WTC11 (cell line): ENCODE measurements around the gene TVP23C. TPM values are rescaled to one million over a fixed set of nuclear protein-coding genes. Genes with fewer than 3 reads are reported as not detected.

Experiments
- ATAC-seq: fragments of 200-7000 bp; cut with Tn5 transposase; 2 replicates; pipeline ENCODE4 v1.10.0; 2021; ENCODE audit warnings: mild to moderate bottlenecking, moderate library complexity
- CTCF ChIA-PET: fragments of 300-600 bp; sonication (Branson Sonifier 250); formaldehyde crosslinking; loops from one replicate; lab custom pipeline; 2021; ENCODE audit warnings: antibody characterized with exemption; lab: Charles Lee
- POLR2A ChIA-PET: fragments of 350-600 bp; sonication (Branson Sonifier 250); formaldehyde crosslinking; loops from one replicate; lab custom pipeline; 2021; ENCODE audit warnings: antibody characterized with exemption; lab: Charles Lee
- DNase-seq: peaks from one replicate; pipeline ENCODE4 v3.0.0; 2021; ENCODE audit warnings: low spot score
- H3K27ac Mint-ChIP-seq: 2 replicates; pipeline ENCODE4 v1.8.0; 2021; ENCODE audit warnings: mixed read lengths
- H3K27me3 Mint-ChIP-seq: 2 replicates; pipeline ENCODE4 v1.8.0; 2021; ENCODE audit warnings: low read depth, mild to moderate bottlenecking, moderate library complexity, mixed read lengths
- H3K36me3 Mint-ChIP-seq: 2 replicates; pipeline ENCODE4 v1.8.0; 2021; ENCODE audit warnings: mixed read lengths
- H3K4me1 Mint-ChIP-seq: 2 replicates; pipeline ENCODE4 v1.8.0; 2022; ENCODE audit warnings: mixed read lengths
- H3K4me3 Mint-ChIP-seq: 2 replicates; pipeline ENCODE4 v1.8.0; 2021; ENCODE audit warnings: mild to moderate bottlenecking, moderate library complexity, mixed read lengths
- H3K9me3 Mint-ChIP-seq: 2 replicates; pipeline ENCODE4 v1.8.0; 2021; ENCODE audit warnings: mixed read lengths
- AFF4 ChIP-seq: sonication (generic); formaldehyde crosslinking; IDR thresholded peaks from 2 replicates; pipeline ENCODE4 v1.8.1; 2023; ENCODE audit warnings: mild to moderate bottlenecking, missing genetic modification reagents, borderline replicate concordance
- ATF2 ChIP-seq: sonication (generic); formaldehyde crosslinking; IDR thresholded peaks from 2 replicates; pipeline ENCODE4 v1.8.1; 2022; ENCODE audit warnings: low read depth, missing genetic modification reagents, borderline replicate concordance
- ATF6 ChIP-seq: sonication (generic); formaldehyde crosslinking; IDR thresholded peaks from 2 replicates; pipeline ENCODE4 v1.8.1; 2023; ENCODE audit warnings: mild to moderate bottlenecking, missing genetic modification reagents
- CDX4 ChIP-seq: fragments of 250-450 bp; sonication (Bioruptor Pico); IDR thresholded peaks from 2 replicates; pipeline ENCODE4 v1.9.0; 2021; ENCODE audit warnings: moderate library complexity, mild to moderate bottlenecking, inconsistent platforms, borderline replicate concordance
- EMX1 ChIP-seq: fragments of 250-450 bp; sonication (Bioruptor Pico); IDR thresholded peaks from 2 replicates; pipeline ENCODE4 v1.8.0; 2021; ENCODE audit warnings: mild to moderate bottlenecking
- FOXP1 ChIP-seq: sonication (generic); formaldehyde crosslinking; IDR thresholded peaks from 2 replicates; pipeline ENCODE4 v1.8.0; 2022; ENCODE audit warnings: missing genetic modification reagents, mild to moderate bottlenecking, moderate library complexity, borderline replicate concordance
- NR2C2 ChIP-seq: sonication (generic); formaldehyde crosslinking; IDR thresholded peaks from 2 replicates; pipeline ENCODE4 v1.8.0; 2022; ENCODE audit warnings: mild to moderate bottlenecking, missing genetic modification reagents
- PRRX2 ChIP-seq: fragments of 250-450 bp; sonication (Bioruptor Pico); IDR thresholded peaks from 2 replicates; pipeline ENCODE4 v1.8.0; 2021; ENCODE audit warnings: mild to moderate bottlenecking
- TEAD1 ChIP-seq: sonication (generic); formaldehyde crosslinking; IDR thresholded peaks from 2 replicates; pipeline ENCODE4 v1.8.0; 2022; ENCODE audit warnings: mild to moderate bottlenecking, missing genetic modification reagents
- ZBTB21 ChIP-seq: sonication (generic); formaldehyde crosslinking; IDR thresholded peaks from 2 replicates; pipeline ENCODE4 v1.8.1; 2023; ENCODE audit warnings: mild to moderate bottlenecking, missing genetic modification reagents, borderline replicate concordance
- ZNF138 ChIP-seq: sonication (generic); formaldehyde crosslinking; conservative IDR thresholded peaks from 2 replicates; pipeline ENCODE4 v1.8.1; 2022; ENCODE audit warnings: mild to moderate bottlenecking, moderate library complexity, missing genetic modification reagents
- ZNF532 ChIP-seq: fragments of 250-450 bp; sonication (Bioruptor Pico); IDR thresholded peaks from 2 replicates; pipeline ENCODE4 v1.9.0; 2021; ENCODE audit warnings: mild to moderate bottlenecking, borderline replicate concordance
- total RNA-seq: library from RNA; stranded (reverse); gene quantifications from 3 replicates; pipeline ENCODE4 v1.2.3, GENCODE V29; 2021
- TF ChIP-seq, protein P1 (sequence below): sonication (generic); formaldehyde crosslinking; IDR thresholded peaks from 2 replicates; pipeline ENCODE4 v1.8.0; 2022; ENCODE audit warnings: mild to moderate bottlenecking, missing genetic modification reagents
- TF ChIP-seq, protein P2 (sequence below): fragments of 250-450 bp; sonication (Bioruptor Pico); IDR thresholded peaks from 2 replicates; pipeline ENCODE4 v1.8.0; 2021; ENCODE audit warnings: mild to moderate bottlenecking
- TF ChIP-seq, protein P3 (sequence below): sonication (generic); formaldehyde crosslinking; IDR thresholded peaks from 2 replicates; pipeline ENCODE4 v1.8.0; 2023; ENCODE audit warnings: missing genetic modification reagents

Gene TVP23C
- total RNA-seq, 1 experiment from 2014 or later, result 16.9 TPM

- TF ChIP-seq CDX4 (CRISPR knock-in tag) (no peak), ZBTB21 (CRISPR knock-in tag) (no peak), PRRX2 (CRISPR knock-in tag) (no peak)
Observed at GRCh38 chr17:15464231-15464985, 98.9 kb downstream of the TVP23C start (continued).

- Mint-ChIP-seq H3K9me3 (peaks cover 4% of the 10 kb centered on the region), H3K4me1 (peaks cover 4% of the 10 kb centered on the region), H3K4me3 (no peak overlapping the region), H3K27me3 (no peaks in the 10 kb centered on the region), H3K27ac (0 out of 2 replicates have a peak overlapping the region, but pooled peaks have one; percentile 26), H3K36me3 (peaks cover 12% of the 10 kb centered on the region)
- ChIA-PET POLR2A (interaction anchor here (0.6 kb wide), 1 partner anchor 125 kb away, joined by 3 read pairs; no protein-coding TSS in a partner anchor), CTCF (no interaction called here)
- DNase-seq (peak; percentile 25), ATAC-seq (peak; percentile 75)
- TF ChIP-seq FOXP1, result no peak
- TF ChIP-seq, protein P1, sequence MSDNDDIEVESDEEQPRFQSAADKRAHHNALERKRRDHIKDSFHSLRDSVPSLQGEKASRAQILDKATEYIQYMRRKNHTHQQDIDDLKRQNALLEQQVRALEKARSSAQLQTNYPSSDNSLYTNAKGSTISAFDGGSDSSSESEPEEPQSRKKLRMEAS (CRISPR knock-in tag), result no peak
- no peak for TF ChIP-seq ZNF138 (CRISPR knock-in tag)
- no peak for TF ChIP-seq AFF4
- TF ChIP-seq ATF6 (CRISPR knock-in tag), result no peak
- TF ChIP-seq, protein P2, sequence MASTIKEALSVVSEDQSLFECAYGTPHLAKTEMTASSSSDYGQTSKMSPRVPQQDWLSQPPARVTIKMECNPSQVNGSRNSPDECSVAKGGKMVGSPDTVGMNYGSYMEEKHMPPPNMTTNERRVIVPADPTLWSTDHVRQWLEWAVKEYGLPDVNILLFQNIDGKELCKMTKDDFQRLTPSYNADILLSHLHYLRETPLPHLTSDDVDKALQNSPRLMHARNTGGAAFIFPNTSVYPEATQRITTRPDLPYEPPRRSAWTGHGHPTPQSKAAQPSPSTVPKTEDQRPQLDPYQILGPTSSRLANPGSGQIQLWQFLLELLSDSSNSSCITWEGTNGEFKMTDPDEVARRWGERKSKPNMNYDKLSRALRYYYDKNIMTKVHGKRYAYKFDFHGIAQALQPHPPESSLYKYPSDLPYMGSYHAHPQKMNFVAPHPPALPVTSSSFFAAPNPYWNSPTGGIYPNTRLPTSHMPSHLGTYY (CRISPR knock-in tag), result no peak
- TF ChIP-seq ATF2 (CRISPR knock-in tag), result no peak
- TF ChIP-seq NR2C2 (CRISPR knock-in tag), result no peak
- TF ChIP-seq EMX1 (CRISPR knock-in tag), result no peak
- no peak for TF ChIP-seq ZNF532 (CRISPR knock-in tag)
- TF ChIP-seq, protein P3, sequence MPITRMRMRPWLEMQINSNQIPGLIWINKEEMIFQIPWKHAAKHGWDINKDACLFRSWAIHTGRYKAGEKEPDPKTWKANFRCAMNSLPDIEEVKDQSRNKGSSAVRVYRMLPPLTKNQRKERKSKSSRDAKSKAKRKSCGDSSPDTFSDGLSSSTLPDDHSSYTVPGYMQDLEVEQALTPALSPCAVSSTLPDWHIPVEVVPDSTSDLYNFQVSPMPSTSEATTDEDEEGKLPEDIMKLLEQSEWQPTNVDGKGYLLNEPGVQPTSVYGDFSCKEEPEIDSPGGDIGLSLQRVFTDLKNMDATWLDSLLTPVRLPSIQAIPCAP (CRISPR knock-in tag), result no peak
- TF ChIP-seq TEAD1, result no peak
Observed at GRCh38 chr17:15462976-15463772, 100.1 kb downstream of the TVP23C start.
